A673 (cell line): Measurements from ENCODE around the gene PRKAG2.

Source experiments
- CTCF ChIP-seq: fragments of 300-800, 200-600 bp; sonication (generic); conservative IDR thresholded peaks from 2 replicates; pipeline ENCODE4 v1.5.1; 2017; ENCODE audit warnings: low read depth, mild to moderate bottlenecking, antibody characterized with exemption, low read length, moderate library complexity, mixed read lengths
- EZH2 ChIP-seq: fragments of 200-600 bp; sonication (generic); IDR thresholded peaks from 2 replicates; pipeline ENCODE4 v1.6.1; 2017; ENCODE audit warnings: borderline replicate concordance, low read depth, mild to moderate bottlenecking, mixed read lengths, antibody characterized with exemption, low read length; ENCODE audit not compliant: poor library complexity, severe bottlenecking

DNA sequence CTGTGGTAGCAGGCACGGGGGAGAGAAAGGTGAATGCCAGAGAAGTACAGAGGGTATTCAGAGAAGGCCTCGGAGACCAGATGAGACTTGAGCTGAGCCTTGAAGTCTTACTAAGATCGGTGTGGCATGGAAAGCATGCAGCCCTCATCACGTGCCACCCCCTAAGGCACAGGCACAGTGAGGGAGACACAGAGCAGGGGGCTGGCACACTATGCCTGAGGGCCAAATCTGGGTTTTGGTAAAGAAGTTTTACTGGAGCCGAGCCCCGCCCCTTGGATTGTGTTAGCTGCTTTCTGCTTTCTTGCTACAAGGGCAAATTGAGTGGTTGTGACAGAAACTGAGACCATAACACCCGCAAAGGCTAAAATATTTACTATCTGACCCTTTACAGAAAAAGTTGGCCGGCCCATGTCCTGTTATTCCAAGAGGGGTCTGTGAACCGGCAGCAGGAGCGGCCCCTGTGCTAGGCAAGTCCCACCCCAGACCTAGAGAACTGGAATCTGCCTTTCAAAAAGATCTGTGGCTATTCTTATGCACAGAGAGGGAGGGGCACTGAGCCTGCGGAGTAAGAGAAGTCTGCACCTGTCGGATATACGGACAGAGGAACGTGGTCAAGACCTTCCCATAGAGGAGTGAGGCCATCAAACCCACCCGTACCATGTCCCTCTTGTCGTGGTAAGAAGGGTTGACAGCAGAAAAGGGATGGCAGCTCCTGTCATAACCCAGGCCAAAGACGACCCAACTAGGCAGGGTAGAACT lies 247.9 kb downstream of the PRKAG2 start:
- TF ChIP-seq CTCF (no peak), EZH2 (no peak)
